ENCODE data around the gene GPR37. TPM values are rescaled to one million over a fixed set of nuclear protein-coding genes. Genes with fewer than 3 reads are reported as not detected.

Gene GPR37
- total RNA-seq: not detected in 2 replicates

DNA sequence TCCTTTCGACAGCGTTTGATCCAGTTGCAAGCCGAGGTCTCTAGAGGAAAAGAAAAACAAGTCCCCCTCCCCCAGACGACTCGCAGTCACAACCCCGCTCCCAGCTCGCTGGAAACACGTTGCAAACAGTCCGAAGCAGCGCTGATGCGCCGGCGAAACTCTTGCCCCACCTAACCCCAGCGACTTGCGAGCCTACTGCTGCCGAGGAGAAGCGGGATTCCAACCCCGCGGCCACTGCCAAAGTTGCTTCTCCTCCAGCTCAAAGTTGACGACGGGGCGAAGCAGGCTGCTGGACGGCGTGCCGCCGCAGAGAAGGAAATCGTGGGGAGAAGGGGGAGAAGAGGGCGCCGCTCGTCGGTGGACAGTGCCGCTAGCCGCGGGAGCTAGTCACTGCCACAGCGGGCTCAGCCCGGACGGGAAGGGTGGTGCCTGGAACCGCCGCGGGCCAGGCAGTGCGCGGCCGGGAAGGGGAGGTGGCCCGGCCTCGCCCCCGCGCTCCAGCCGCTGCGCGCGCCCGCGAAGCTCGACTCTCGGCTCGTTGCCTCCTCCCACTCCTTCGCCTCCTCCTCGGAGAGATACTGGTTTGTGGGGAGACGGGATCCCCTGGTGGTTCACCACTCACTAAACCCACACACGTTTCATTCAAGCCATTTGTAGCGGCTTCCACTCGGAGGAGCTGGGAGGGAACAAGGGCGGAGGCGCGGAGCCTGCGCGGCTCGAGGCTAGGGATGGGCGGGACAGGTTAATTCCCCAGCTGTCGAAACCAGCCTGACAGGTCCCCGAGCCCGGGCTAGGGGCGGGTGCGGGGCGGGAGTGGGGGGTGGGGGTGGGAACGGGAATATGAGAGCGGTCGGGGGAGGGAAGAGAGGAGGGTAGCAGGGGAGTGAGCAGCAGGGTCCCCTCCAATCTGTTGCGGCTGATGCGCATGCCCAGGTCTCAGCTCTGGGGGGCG, at the start of gene GPR37:
Gene GPR37, minus strand, starts transcription at position 392 of the 952 bp plus-strand sequence. CDS start 816 bp downstream, outside the sequence.
- ChIA-PET POLR2A (no interaction called here), CTCF (no interaction called here)
- DNase-seq (no peak), ATAC-seq (ENCODE audit: low read depth) (no peak)
- H3K27ac Mint-ChIP-seq: no peak within 1 kb of the TSS
- H3K27me3 Mint-ChIP-seq: peaks cover 35% of the 10 kb centered on the region
- H3K9me3 Mint-ChIP-seq: no peaks in the 10 kb centered on the region
- intact Hi-C loops (cut with micrococcal nuclease): no loop called here
- peaks cover 22% of the 10 kb centered on the region for H3K4me1 Mint-ChIP-seq
- peak within 1 kb of the TSS; percentile 81 for H3K4me3 Mint-ChIP-seq
- no peak for TF ChIP-seq CTCF (IDR thresholded peaks at IDR 0.05)
- no peaks in the 10 kb centered on the region for H3K36me3 Mint-ChIP-seq (ENCODE audit: low read depth)

DNA sequence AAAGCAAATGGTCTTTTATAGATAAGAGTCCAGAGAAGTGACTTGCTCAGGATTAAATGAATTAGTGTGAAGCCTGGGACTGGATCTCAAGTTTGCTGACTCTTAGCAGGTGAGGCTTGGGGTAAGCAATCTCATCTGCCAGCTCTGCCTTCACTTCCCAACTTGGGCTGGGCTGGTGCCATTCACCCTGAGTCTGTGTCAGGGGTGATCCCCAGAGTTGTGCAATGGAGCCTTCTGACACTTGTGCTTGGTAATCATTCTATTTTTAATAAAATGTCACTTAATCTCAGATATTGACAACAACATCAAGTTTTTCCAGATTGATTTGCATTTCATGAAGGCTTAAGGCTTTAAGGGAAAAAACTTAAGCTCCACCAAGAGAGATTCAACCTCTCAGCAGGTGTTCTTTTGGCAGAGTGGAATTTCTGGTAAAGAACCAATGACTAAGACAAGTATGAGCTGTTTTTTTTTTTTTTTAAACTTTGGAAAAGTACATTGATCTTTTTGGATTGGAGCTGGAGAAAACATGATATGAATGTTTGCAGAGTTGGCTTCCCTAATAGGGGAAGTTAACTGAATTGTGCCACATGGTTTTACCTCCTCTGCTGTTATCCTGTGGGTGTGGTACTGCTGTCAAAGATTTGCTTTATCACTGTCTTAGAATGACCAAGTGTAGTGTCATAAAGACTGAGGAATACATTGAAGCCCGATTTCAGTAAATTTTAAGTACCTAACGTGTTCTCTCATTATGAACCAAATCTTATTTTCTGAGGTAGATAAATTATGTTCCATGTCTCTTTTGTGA, 48.6 kb upstream of the GPR37 start:
- H3K9me3 Mint-ChIP-seq: no peaks in the 10 kb centered on the region
- no peak overlapping the region for H3K4me3 Mint-ChIP-seq
- ChIA-PET CTCF (no interaction called here), POLR2A (no interaction called here)
- no peaks in the 10 kb centered on the region for H3K36me3 Mint-ChIP-seq (ENCODE audit: low read depth)
- H3K27ac Mint-ChIP-seq: no peak overlapping the region
- intact Hi-C loops (cut with micrococcal nuclease): no loop called here
- ATAC-seq (ENCODE audit: low read depth): no peak
- no peaks in the 10 kb centered on the region for H3K4me1 Mint-ChIP-seq
- no peak for DNase-seq
- no peak for TF ChIP-seq CTCF (IDR thresholded peaks at IDR 0.05)
- peaks cover 2% of the 10 kb centered on the region for H3K27me3 Mint-ChIP-seq

- H3K4me1 Mint-ChIP-seq: no peaks in the 10 kb centered on the region
- ATAC-seq (ENCODE audit: low read depth): no peak
- H3K4me3 Mint-ChIP-seq: no peak overlapping the region
- ChIA-PET POLR2A (no interaction called here), CTCF (no interaction called here)
- H3K27me3 Mint-ChIP-seq: peaks cover 2% of the 10 kb centered on the region
- TF ChIP-seq CTCF (IDR thresholded peaks at IDR 0.05): no peak
- H3K27ac Mint-ChIP-seq: no peak overlapping the region
- no peak for DNase-seq
- H3K36me3 Mint-ChIP-seq (ENCODE audit: low read depth): no peaks in the 10 kb centered on the region
- intact Hi-C loops (cut with micrococcal nuclease): no loop called here
- H3K9me3 Mint-ChIP-seq: no peaks in the 10 kb centered on the region
These were observed 47.2 kb upstream of the GPR37 start for GRCh38 chr7:124812764-124813163.

GRCh38 chr7:124811341-124811740, 45.7 kb upstream of the GPR37 start:
- no peak overlapping the region for H3K27ac Mint-ChIP-seq
- POLR2A ChIA-PET: no interaction called here
- peaks cover 2% of the 10 kb centered on the region for H3K27me3 Mint-ChIP-seq
- CTCF ChIA-PET: no interaction called here
- ATAC-seq (ENCODE audit: low read depth) (no peak), DNase-seq (no peak)
- H3K9me3 Mint-ChIP-seq: no peaks in the 10 kb centered on the region
- H3K4me3 Mint-ChIP-seq: no peak overlapping the region
- no peak for TF ChIP-seq CTCF (IDR thresholded peaks at IDR 0.05)
- no peaks in the 10 kb centered on the region for H3K4me1 Mint-ChIP-seq
- intact Hi-C loops (cut with micrococcal nuclease): no loop called here
- no peaks in the 10 kb centered on the region for H3K36me3 Mint-ChIP-seq (ENCODE audit: low read depth)

- no peak overlapping the region for H3K27ac Mint-ChIP-seq
- intact Hi-C loops (cut with micrococcal nuclease): no loop called here
- CTCF ChIA-PET: no interaction called here
- H3K4me3 Mint-ChIP-seq: no peak overlapping the region
- no peak for TF ChIP-seq CTCF (IDR thresholded peaks at IDR 0.05)
- no peaks in the 10 kb centered on the region for H3K36me3 Mint-ChIP-seq (ENCODE audit: low read depth)
- H3K9me3 Mint-ChIP-seq: no peaks in the 10 kb centered on the region
- no peak for DNase-seq
- H3K4me1 Mint-ChIP-seq: no peaks in the 10 kb centered on the region
- ATAC-seq (ENCODE audit: low read depth): no peak
- POLR2A ChIA-PET: no interaction called here
- H3K27me3 Mint-ChIP-seq: peaks cover 2% of the 10 kb centered on the region
These were observed 45.0 kb upstream of the GPR37 start for GRCh38 chr7:124810605-124811004.

All from activated B cell treated with CpG ODN at 0.5 μM for 24 hours (primary cell).